ENCODE data around the gene SPRYD3.

- no peak for TF ChIP-seq EZH2 (IDR thresholded peaks at IDR 0.05; ENCODE audit: insufficient read depth, poor library complexity, severe bottlenecking)
- no peak for TF ChIP-seq EZH2phosphoT487 (IDR thresholded peaks at IDR 0.05; ENCODE audit: insufficient read depth, low read depth)
Observed at GRCh38 chr12:53054112-53054878, 24.9 kb downstream of the SPRYD3 start.

Data from GM23248 (cell line).